Lower leg skin (tissue), 4 donors: ENCODE data around the gene SFSWAP. TPM values are rescaled to one million over a fixed set of nuclear protein-coding genes. Genes with fewer than 3 reads are reported as not detected.

Source experiments
- DNase-seq, 2 donors: peaks; one replicate each; pipeline ENCODE4 v3.0.0-alpha.2; 2019; ENCODE audit warnings: low spot score in 2 of 2
- H3K4me3 ChIP-seq: fragments of 200-600 bp; sonication (generic); 2 replicates; pipeline ENCODE4 v1.5.1; 2017; ENCODE audit warnings: mild to moderate bottlenecking, low read depth; ENCODE audit not compliant: poor library complexity, severe bottlenecking
- POLR2A ChIP-seq, 2 donors: fragments of 450-650 bp; IDR thresholded peaks; one replicate each; pipeline ENCODE4 v1.6.1; 2016 to 2017; ENCODE audit warnings: antibody characterized with exemption in 2 of 2, mild to moderate bottlenecking in 1 of 2, moderate library complexity in 1 of 2
- WGBS, 2 donors: methylation state at CpG; one replicate each; pipeline ENCODE4 v1.1.5; 2018; 5-methylcytosine and 5-hydroxymethylcytosine counted together
- intact Hi-C: fragments of 100-400 bp; cut with DNase I; formaldehyde crosslinking; loops from one replicate; pipeline ENCODE4 v1.15.0; 2023; ENCODE audit warnings: low total_unique reads
- total RNA-seq, 4 donors: library from RNA; depleted of rRNA; stranded (reverse); fragments of >200 nt; gene quantifications; one replicate each; pipeline ENCODE4 v1.1.0, GENCODE V29; 2016
- TF ChIP-seq, protein P1 (sequence below), 3 donors: fragments of 450-650 bp; IDR thresholded peaks; one replicate each; pipeline ENCODE4 v1.5.1; 2016; ENCODE audit warnings: antibody characterized with exemption in 3 of 3, mild to moderate bottlenecking in 3 of 3, moderate library complexity in 2 of 3

Gene SFSWAP
- total RNA-seq, 4 donors from 2014 or later = 31.0 to 56.3 (median 38.5) TPM

DNA sequence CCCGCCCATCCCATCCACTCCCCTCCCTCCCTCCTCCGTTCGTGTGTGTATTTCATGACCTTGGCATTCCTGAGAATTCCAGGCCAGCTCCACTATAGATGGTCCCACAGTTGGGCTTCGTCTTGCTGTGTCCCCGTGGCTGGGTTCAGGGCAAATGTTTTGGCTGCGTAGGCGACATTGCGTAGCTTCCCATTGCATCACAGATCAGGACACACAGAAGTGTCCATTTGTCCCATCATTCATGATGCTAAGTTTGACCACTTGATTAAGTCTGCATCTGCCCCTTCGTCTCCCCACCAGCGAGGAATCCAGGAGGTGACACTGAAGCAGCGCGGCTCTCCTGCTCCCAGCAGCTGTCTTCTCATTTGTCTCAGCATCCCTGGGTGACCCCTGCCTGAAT is 78.7 kb downstream of the SFSWAP start:
- WGBS, 2 donors = 93 to 94% methylated on average over 12 of the region's 12 CpGs
- intact Hi-C loops = no loop called here
- no peak for DNase-seq
- TF ChIP-seq, protein P1, sequence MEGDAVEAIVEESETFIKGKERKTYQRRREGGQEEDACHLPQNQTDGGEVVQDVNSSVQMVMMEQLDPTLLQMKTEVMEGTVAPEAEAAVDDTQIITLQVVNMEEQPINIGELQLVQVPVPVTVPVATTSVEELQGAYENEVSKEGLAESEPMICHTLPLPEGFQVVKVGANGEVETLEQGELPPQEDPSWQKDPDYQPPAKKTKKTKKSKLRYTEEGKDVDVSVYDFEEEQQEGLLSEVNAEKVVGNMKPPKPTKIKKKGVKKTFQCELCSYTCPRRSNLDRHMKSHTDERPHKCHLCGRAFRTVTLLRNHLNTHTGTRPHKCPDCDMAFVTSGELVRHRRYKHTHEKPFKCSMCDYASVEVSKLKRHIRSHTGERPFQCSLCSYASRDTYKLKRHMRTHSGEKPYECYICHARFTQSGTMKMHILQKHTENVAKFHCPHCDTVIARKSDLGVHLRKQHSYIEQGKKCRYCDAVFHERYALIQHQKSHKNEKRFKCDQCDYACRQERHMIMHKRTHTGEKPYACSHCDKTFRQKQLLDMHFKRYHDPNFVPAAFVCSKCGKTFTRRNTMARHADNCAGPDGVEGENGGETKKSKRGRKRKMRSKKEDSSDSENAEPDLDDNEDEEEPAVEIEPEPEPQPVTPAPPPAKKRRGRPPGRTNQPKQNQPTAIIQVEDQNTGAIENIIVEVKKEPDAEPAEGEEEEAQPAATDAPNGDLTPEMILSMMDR (IDR thresholded peaks at IDR 0.05) = no peak
- TF ChIP-seq POLR2A (IDR thresholded peaks at IDR 0.05) = no peak
- no peak overlapping the region for H3K4me3 ChIP-seq

DNA sequence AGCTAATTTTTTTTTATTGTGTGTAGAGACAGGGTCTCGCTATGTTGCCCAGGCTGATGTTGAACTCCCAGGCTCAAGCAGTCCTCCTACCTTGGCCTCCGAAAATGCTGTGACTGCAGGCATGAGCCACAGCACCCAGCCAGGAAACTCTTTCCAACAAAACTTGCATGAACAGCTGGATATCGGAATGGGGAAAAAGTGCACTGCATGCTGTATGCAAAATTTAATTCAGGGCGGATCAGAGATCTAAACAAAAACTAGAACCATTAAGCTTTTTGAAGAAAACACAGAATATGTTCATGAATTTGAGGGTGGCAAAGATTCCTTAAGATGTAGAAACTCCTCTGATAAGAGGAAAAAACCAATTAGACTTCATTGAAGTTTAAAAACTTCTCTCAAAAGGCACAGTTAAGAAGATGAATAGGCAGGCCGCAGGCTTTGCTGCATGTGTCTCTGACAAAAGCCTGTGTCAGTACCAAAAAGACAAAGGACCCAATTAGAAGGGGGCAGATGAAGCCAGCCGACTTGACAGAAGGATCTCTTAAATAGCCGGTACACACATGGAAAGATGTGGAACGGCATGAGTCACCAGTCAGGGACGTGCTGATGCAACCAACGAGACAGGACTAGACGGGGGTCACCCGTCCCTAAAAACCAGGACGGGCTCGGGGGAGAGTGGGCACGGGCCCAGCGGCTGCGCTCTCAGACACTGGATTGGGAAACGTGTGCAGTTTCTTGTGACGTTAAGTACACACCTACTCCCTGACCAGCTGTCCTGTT is 82.5 kb downstream of the SFSWAP start:
- TF ChIP-seq POLR2A (IDR thresholded peaks at IDR 0.05) = no peak
- TF ChIP-seq, protein P1 (IDR thresholded peaks at IDR 0.05) = no peak
- no peak overlapping the region for H3K4me3 ChIP-seq
- intact Hi-C loops = no loop called here
- no peak for DNase-seq
- 81 to 89% methylated on average over 19 of the region's 19 CpGs for WGBS, 2 donors

DNA sequence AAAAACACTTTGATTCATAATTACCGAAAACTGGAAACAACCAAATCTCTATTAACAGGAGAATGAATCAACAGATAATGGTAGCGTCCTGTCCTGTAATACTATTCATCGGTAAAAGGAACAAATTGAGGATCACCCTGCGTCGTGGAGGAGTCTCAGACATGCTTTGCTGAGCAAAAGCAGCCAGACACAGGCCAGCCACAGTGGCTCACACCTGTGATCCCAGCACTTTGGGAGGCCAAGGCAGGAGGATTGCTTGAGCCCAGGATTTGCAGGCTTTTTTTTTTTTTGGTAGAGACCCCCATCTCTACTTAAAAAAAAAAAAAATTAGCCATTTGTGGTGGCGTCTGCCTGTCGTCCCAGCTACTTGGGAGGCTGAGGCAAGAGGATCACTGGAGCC is 83.2 kb downstream of the SFSWAP start:
- intact Hi-C loops = no loop called here
- WGBS, 2 donors = 94 to 95% methylated on average over 7 of the region's 7 CpGs

DNA sequence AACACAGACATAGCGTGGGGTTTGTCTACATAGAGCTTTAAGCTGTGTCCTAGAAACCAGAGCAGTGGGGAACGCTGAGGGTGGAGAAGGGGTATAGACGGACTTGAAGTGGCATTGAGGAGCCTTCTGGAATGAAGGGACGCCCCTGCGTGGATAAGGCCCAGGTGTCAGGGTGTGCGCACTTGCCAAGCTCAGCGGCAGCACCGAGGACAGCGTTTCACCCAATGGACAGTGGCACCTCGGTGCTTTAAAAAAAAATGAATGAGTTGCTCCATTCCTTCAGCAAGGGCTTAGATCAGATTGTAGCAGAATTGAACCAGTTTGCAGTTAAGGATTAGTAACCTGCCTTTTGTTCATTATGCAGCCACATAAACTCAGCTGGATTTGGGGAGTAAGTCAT is 83.7 kb downstream of the SFSWAP start:
- H3K4me3 ChIP-seq = no peak overlapping the region
- no peak for TF ChIP-seq POLR2A (IDR thresholded peaks at IDR 0.05)
- TF ChIP-seq, protein P1 (IDR thresholded peaks at IDR 0.05) = no peak
- DNase-seq = no peak
- intact Hi-C loops = no loop called here
- 76 to 84% methylated on average over 10 of the region's 10 CpGs for WGBS, 2 donors

More for the DNA sequence above, 83.2 kb downstream of the SFSWAP start:
- H3K4me3 ChIP-seq = no peak overlapping the region
- no peak for TF ChIP-seq POLR2A (IDR thresholded peaks at IDR 0.05)
- TF ChIP-seq, protein P1 (IDR thresholded peaks at IDR 0.05) = no peak
- no peak for DNase-seq

DNA sequence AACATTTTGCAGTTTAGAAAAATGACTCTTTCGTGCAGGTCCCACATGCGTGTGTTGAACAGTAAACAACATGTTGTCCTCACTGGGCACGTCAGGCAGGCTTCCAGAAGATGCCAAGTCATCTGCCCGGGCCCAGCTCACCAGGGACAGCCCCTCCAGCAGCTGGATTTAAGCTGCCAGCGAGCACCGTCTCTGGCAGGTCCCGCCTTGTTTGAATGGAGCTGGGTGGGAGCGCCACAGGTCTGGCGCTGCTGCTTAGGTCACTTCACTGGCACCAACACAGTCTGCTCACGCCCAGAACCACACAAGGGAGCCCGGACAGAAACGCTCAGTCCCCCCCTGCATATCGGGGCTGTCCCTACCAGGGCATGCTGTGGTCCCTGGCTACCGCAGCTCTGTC is 84.2 kb downstream of the SFSWAP start:
- intact Hi-C loops = no loop called here
- no peak overlapping the region for H3K4me3 ChIP-seq
- DNase-seq = no peak
- TF ChIP-seq, protein P1 (IDR thresholded peaks at IDR 0.05) = no peak
- TF ChIP-seq POLR2A (IDR thresholded peaks at IDR 0.05) = no peak
- 50 to 58% methylated on average over 13 to 14 of the region's 14 CpGs for WGBS, 2 donors
